ENCODE results near the gene SUSD6. TPM values are rescaled to one million over a fixed set of nuclear protein-coding genes. Genes with fewer than 3 reads are reported as not detected.

The SUSD6 gene
- total RNA-seq, 2 experiments from 2014 or later, result 23.1 to 43.6 TPM

- H3K4me3 ChIP-seq (ENCODE audit: low read depth, low read length, poor library complexity, severe bottlenecking), result no peak overlapping the region
- no TSS peak for BruUV-seq (replicated peaks)
- H3K79me2 ChIP-seq (ENCODE audit: insufficient read depth, low read depth, low read length), result peaks cover 97% of the 10 kb centered on the region
- ChIA-PET POLR2A (interaction anchor here (0.6 to 0.7 kb wide), 2 partner anchors 16 to 47 kb away, joined by 3 read pairs; no protein-coding TSS in a partner anchor), CTCF (ENCODE audit: unreplicated experiment) (no interaction called here)
- TF ChIP-seq CTCF (conservative IDR thresholded peaks at IDR 0.05; ENCODE audit: low read length) (no peak), EZH2phosphoT487 (IDR thresholded peaks at IDR 0.05; ENCODE audit: borderline replicate concordance, low read depth, low read length) (no peak)
- intact Hi-C loops (cut with micrococcal nuclease; ENCODE audit: unreplicated experiment), result no loop called here
- DNase-seq (ENCODE audit: low spot score), result no peak
- peaks cover 39% of the 10 kb centered on the region for H4K20me1 ChIP-seq (ENCODE audit: insufficient read depth, low read length)
- peaks cover 47% of the 10 kb centered on the region for H3K36me3 ChIP-seq (ENCODE audit: insufficient read depth, low read length)
- no peak overlapping the region for H2AFZ ChIP-seq (ENCODE audit: low read length)
- peaks cover 54% of the 10 kb centered on the region for H3K4me1 ChIP-seq (ENCODE audit: insufficient read depth, low read length, poor library complexity, severe bottlenecking)
- no peaks in the 10 kb centered on the region for H3K9me3 ChIP-seq (ENCODE audit: low read length)
- H3K27ac ChIP-seq (ENCODE audit: low read depth, low read length, poor library complexity, severe bottlenecking), result no peak overlapping the region
- H3K4me2 ChIP-seq (ENCODE audit: low read length), result no peak overlapping the region
- H3K9me2 ChIP-seq (ENCODE audit: insufficient read depth, low read length), result no peaks in the 10 kb centered on the region
Measured at GRCh38 chr14:69676723-69677122, 65.3 kb downstream of the SUSD6 start.

- Histone ChIP-seq H3K4me3 (ENCODE audit: low read depth, low read length, poor library complexity, severe bottlenecking) (no peak overlapping the region), H2AFZ (ENCODE audit: low read length) (no peak overlapping the region), H3K4me1 (ENCODE audit: insufficient read depth, low read length, poor library complexity, severe bottlenecking) (peaks cover 54% of the 10 kb centered on the region), H3K9me3 (ENCODE audit: low read length) (no peaks in the 10 kb centered on the region), H3K4me2 (ENCODE audit: low read length) (no peak overlapping the region), H4K20me1 (ENCODE audit: insufficient read depth, low read length) (peaks cover 19% of the 10 kb centered on the region), H3K9me2 (ENCODE audit: insufficient read depth, low read length) (no peaks in the 10 kb centered on the region), H3K79me2 (ENCODE audit: insufficient read depth, low read depth, low read length) (peaks cover 98% of the 10 kb centered on the region), H3K36me3 (ENCODE audit: insufficient read depth, low read length) (peaks cover 40% of the 10 kb centered on the region), H3K27ac (ENCODE audit: low read depth, low read length, poor library complexity, severe bottlenecking) (no peak overlapping the region)
- CTCF ChIA-PET (ENCODE audit: unreplicated experiment), result no interaction called here
- no peak for TF ChIP-seq EZH2phosphoT487 (IDR thresholded peaks at IDR 0.05; ENCODE audit: borderline replicate concordance, low read depth, low read length)
- intact Hi-C loops (cut with micrococcal nuclease; ENCODE audit: unreplicated experiment), result no loop called here
- POLR2A ChIA-PET, result interaction anchor here (1.1 kb wide), 1 partner anchor 32 kb away, joined by 6 read pairs; no protein-coding TSS in a partner anchor
- no peak for DNase-seq (ENCODE audit: low spot score)
- BruUV-seq (replicated peaks), result no TSS peak
Measured at GRCh38 chr14:69680297-69680696, 68.9 kb downstream of the SUSD6 start.

GRCh38 chr14:69682136-69682535 lies 70.7 kb downstream of the SUSD6 start:
- peaks cover 54% of the 10 kb centered on the region for H3K4me1 ChIP-seq (ENCODE audit: insufficient read depth, low read length, poor library complexity, severe bottlenecking)
- H3K36me3 ChIP-seq (ENCODE audit: insufficient read depth, low read length), result peaks cover 24% of the 10 kb centered on the region
- no peaks in the 10 kb centered on the region for H3K9me2 ChIP-seq (ENCODE audit: insufficient read depth, low read length)
- H3K79me2 ChIP-seq (ENCODE audit: insufficient read depth, low read depth, low read length), result peaks cover 96% of the 10 kb centered on the region
- no peak overlapping the region for H3K27ac ChIP-seq (ENCODE audit: low read depth, low read length, poor library complexity, severe bottlenecking)
- POLR2A ChIA-PET, result interaction anchor here (1.1 kb wide), 1 partner anchor 11 kb away, joined by 7 read pairs; no protein-coding TSS in a partner anchor
- no peaks in the 10 kb centered on the region for H3K9me3 ChIP-seq (ENCODE audit: low read length)
- CTCF ChIA-PET (ENCODE audit: unreplicated experiment), result no interaction called here
- no peak for DNase-seq (ENCODE audit: low spot score)
- TF ChIP-seq CTCF (conservative IDR thresholded peaks at IDR 0.05; ENCODE audit: low read length) (no peak), EZH2phosphoT487 (IDR thresholded peaks at IDR 0.05; ENCODE audit: borderline replicate concordance, low read depth, low read length) (no peak)
- H4K20me1 ChIP-seq (ENCODE audit: insufficient read depth, low read length), result peaks cover 18% of the 10 kb centered on the region; the same call in 1 of the 2 replicates
- H2AFZ ChIP-seq (ENCODE audit: low read length), result no peak overlapping the region
- H3K4me3 ChIP-seq (ENCODE audit: low read depth, low read length, poor library complexity, severe bottlenecking), result no peak overlapping the region
- no peak overlapping the region for H3K4me2 ChIP-seq (ENCODE audit: low read length)
- intact Hi-C loops (cut with micrococcal nuclease; ENCODE audit: unreplicated experiment), result no loop called here
- no TSS peak for BruUV-seq (replicated peaks)
